Cardiac muscle cell (in vitro differentiated cells and primary cell): ENCODE data around the gene DLG2. TPM values are rescaled to one million over a fixed set of nuclear protein-coding genes. Genes with fewer than 3 reads are reported as not detected.

Experiments used
- DNase-seq, 2 donors: peaks; one replicate each; pipeline versions ENCODE4 v3.0.0 to v3.0.0-alpha.2; 2010 to 2017; ENCODE audit warnings: low read depth in 1 of 2, low spot score in 1 of 2
- H3K27ac ChIP-seq: fragments of 200-600 bp; sonication (generic); 2 replicates; pipeline ENCODE4 v1.5.1; 2016
- H3K27me3 ChIP-seq: fragments of 200-600 bp; sonication (generic); 2 replicates; pipeline ENCODE4 v1.6.0; 2016; ENCODE audit warnings: control low read depth
- H3K36me3 ChIP-seq: fragments of 200-600 bp; sonication (generic); 2 replicates; pipeline ENCODE4 v1.5.1; 2016; ENCODE audit warnings: control low read depth
- H3K4me1 ChIP-seq: fragments of 200-600 bp; sonication (generic); 2 replicates; pipeline ENCODE4 v1.8.1; 2017; ENCODE audit warnings: low read depth, mild to moderate bottlenecking, mixed run types
- H3K4me3 ChIP-seq: fragments of 200-600 bp; sonication (generic); 2 replicates; pipeline ENCODE4 v1.5.1; 2016; ENCODE audit warnings: mild to moderate bottlenecking
- H3K9me3 ChIP-seq: fragments of 200-600 bp; sonication (generic); 2 replicates; pipeline ENCODE4 v1.5.1; 2017; ENCODE audit warnings: low read depth, mild to moderate bottlenecking, control low read depth
- CTCF ChIP-seq: IDR thresholded peaks from 2 replicates; pipeline ENCODE4 v1.5.1; 2012; ENCODE audit warnings: low read depth, mild to moderate bottlenecking, low read length
- polyA plus RNA-seq: library from polyadenylated mRNA; unstranded; fragments of >200 nt; fragmentation: Nextera tagmentation; extraction: Ambion mirVana; gene quantifications from 2 replicates; pipeline ENCODE4 v1.2.1, GENCODE V29; 2016
- total RNA-seq: library from RNA; depleted of rRNA; stranded (reverse); fragments of >200 nt; gene quantifications from 2 replicates; pipeline ENCODE4 v1.2.3, GENCODE V29; 2016

The DLG2 gene
- total and polyA plus RNA-seq, 2 experiments from 2014 or later = 3.5 to 15.9 TPM

- Histone ChIP-seq H3K27ac (no peak overlapping the region), H3K4me1 (no peaks in the 10 kb centered on the region), H3K4me3 (no peak overlapping the region), H3K9me3 (no peaks in the 10 kb centered on the region), H3K36me3 (no peaks in the 10 kb centered on the region), H3K27me3 (no peaks in the 10 kb centered on the region)
- TF ChIP-seq CTCF = no peak
- no peak for DNase-seq
Measured at GRCh38 chr11:85495918-85496317, 131.2 kb downstream of the DLG2 start.

- DNase-seq = no peak
- no peaks in the 10 kb centered on the region for H3K9me3 ChIP-seq
- no peaks in the 10 kb centered on the region for H3K4me1 ChIP-seq
- H3K27me3 ChIP-seq = no peaks in the 10 kb centered on the region
- no peak for TF ChIP-seq CTCF
- H3K27ac ChIP-seq = no peak overlapping the region
- no peaks in the 10 kb centered on the region for H3K36me3 ChIP-seq
- no peak overlapping the region for H3K4me3 ChIP-seq
Measured at GRCh38 chr11:85494396-85494795, 132.7 kb downstream of the DLG2 start.

GRCh38 chr11:85485902-85486301 is 141.2 kb downstream of the DLG2 start:
- Histone ChIP-seq H3K4me3 (no peak overlapping the region), H3K27me3 (no peaks in the 10 kb centered on the region), H3K4me1 (no peaks in the 10 kb centered on the region), H3K9me3 (no peaks in the 10 kb centered on the region), H3K27ac (no peak overlapping the region), H3K36me3 (no peaks in the 10 kb centered on the region)
- no peak for DNase-seq
- TF ChIP-seq CTCF = no peak

GRCh38 chr11:85483861-85484260 is 143.3 kb downstream of the DLG2 start:
- no peaks in the 10 kb centered on the region for H3K9me3 ChIP-seq
- H3K36me3 ChIP-seq = no peaks in the 10 kb centered on the region
- no peak overlapping the region for H3K4me3 ChIP-seq
- peak in 1 of 2 donors; percentile 50 for DNase-seq
- no peak overlapping the region for H3K27ac ChIP-seq
- H3K4me1 ChIP-seq = no peaks in the 10 kb centered on the region
- H3K27me3 ChIP-seq = no peaks in the 10 kb centered on the region
- TF ChIP-seq CTCF = no peak

- no peaks in the 10 kb centered on the region for H3K9me3 ChIP-seq
- H3K27me3 ChIP-seq = no peaks in the 10 kb centered on the region
- no peaks in the 10 kb centered on the region for H3K36me3 ChIP-seq
- no peak overlapping the region for H3K4me3 ChIP-seq
- no peak for TF ChIP-seq CTCF
- no peak for DNase-seq
- no peak overlapping the region for H3K27ac ChIP-seq
- H3K4me1 ChIP-seq = no peaks in the 10 kb centered on the region
Measured at GRCh38 chr11:85481862-85482261, 145.3 kb downstream of the DLG2 start.
